Activated T-cell treated with anti-CD3 and anti-CD28 coated beads for 4 hours (primary cell): ENCODE data around the gene EML6.
"Not testable (repeated sequence)": the region's sequence is repeated elsewhere in the genome, so short reads cannot be mapped to it uniquely, and the experiment has no call there.

Experiments used
- DNase-seq: peaks from one replicate; pipeline ENCODE4 v3.0.0-alpha.2; 2020

Gene EML6

GRCh38 chr2:54969295-54969939 is 246.0 kb downstream of the EML6 start:
- no peak for DNase-seq

GRCh38 chr2:54969940-54970338 is 246.5 kb downstream of the EML6 start:
- no peak for DNase-seq

GRCh38 chr2:54975175-54975574 is 251.7 kb downstream of the EML6 start:
- DNase-seq: no peak

- DNase-seq: no peak
These were observed 252.4 kb downstream of the EML6 start for GRCh38 chr2:54975598-54976492.

- DNase-seq: no peak
These were observed 253.7 kb downstream of the EML6 start for GRCh38 chr2:54977149-54977548.

- DNase-seq: no peak
These were observed 256.0 kb downstream of the EML6 start for GRCh38 chr2:54979321-54980044.

- DNase-seq: no peak
These were observed 257.9 kb downstream of the EML6 start for GRCh38 chr2:54981385-54981784.

- DNase-seq: no peak
These were observed 260.1 kb downstream of the EML6 start for GRCh38 chr2:54983345-54984220.

GRCh38 chr2:54984476-54984875 is 261.0 kb downstream of the EML6 start:
- DNase-seq: no peak

- no peak for DNase-seq
These were observed 262.8 kb downstream of the EML6 start for GRCh38 chr2:54986264-54986663.

- no peak for DNase-seq
These were observed 265.1 kb downstream of the EML6 start for GRCh38 chr2:54988612-54989011.

GRCh38 chr2:54990694-54991093 is 267.2 kb downstream of the EML6 start:
- not testable (repeated sequence) for DNase-seq

- DNase-seq: no peak
These were observed 272.1 kb downstream of the EML6 start for GRCh38 chr2:54995553-54995952.

- DNase-seq: no peak
These were observed 274.4 kb downstream of the EML6 start for GRCh38 chr2:54997826-54998225.

GRCh38 chr2:54999182-54999581 is 275.7 kb downstream of the EML6 start:
- DNase-seq: no peak

- no peak for DNase-seq
These were observed 276.9 kb downstream of the EML6 start for GRCh38 chr2:55000341-55000740.

- no peak for DNase-seq
These were observed 278.3 kb downstream of the EML6 start for GRCh38 chr2:55001716-55002115.

GRCh38 chr2:55003706-55004639 is 280.5 kb downstream of the EML6 start:
- no peak for DNase-seq

- DNase-seq: no peak
These were observed 282.8 kb downstream of the EML6 start for GRCh38 chr2:55006306-55006705.

GRCh38 chr2:55009277-55010060 is 286.0 kb downstream of the EML6 start:
- DNase-seq: no peak

- peak; percentile 10 for DNase-seq
These were observed 286.7 kb downstream of the EML6 start for GRCh38 chr2:55010149-55010591.
